H54 (cell line): Measurements from ENCODE around the gene DDN.

Experiments
- DNase-seq: peaks from one replicate; pipeline ENCODE4 v3.0.0; 2011; ENCODE audit warnings: low spot score, mixed read lengths; ENCODE audit not compliant: insufficient read length
- FAIRE-seq: peaks from 3 replicates; lab custom pipeline; 2011; peaks lifted over from hg19 to GRCh38; lab: Jason Lieb, UNC
- POLR2A ChIP-seq: IDR thresholded peaks from 2 replicates; pipeline ENCODE4 v1.6.1; 2011; ENCODE audit warnings: low read depth, mild to moderate bottlenecking, low read length

The DDN gene

DNA sequence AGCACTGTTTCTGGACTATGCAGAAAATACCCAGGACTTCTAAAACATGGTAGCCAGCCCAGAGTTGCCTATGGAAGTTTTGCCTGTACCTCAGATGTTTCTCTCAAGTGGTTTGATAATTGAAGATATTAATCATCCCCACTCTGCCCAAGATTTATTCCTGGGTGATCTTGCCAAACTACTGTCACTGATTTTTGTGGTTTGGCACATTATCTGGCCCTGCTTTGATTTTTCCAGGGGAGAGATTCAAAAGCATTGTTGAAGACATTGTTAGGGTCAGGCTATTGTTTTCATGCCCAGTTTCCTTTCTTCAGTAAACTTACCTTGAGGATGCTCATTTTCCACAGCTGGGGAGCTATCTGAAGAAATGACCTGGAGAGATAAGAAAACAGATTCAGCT lies 13.6 kb upstream of the DDN start:
- no peak for FAIRE-seq
- no peak for TF ChIP-seq POLR2A
- no peak for DNase-seq

DNA sequence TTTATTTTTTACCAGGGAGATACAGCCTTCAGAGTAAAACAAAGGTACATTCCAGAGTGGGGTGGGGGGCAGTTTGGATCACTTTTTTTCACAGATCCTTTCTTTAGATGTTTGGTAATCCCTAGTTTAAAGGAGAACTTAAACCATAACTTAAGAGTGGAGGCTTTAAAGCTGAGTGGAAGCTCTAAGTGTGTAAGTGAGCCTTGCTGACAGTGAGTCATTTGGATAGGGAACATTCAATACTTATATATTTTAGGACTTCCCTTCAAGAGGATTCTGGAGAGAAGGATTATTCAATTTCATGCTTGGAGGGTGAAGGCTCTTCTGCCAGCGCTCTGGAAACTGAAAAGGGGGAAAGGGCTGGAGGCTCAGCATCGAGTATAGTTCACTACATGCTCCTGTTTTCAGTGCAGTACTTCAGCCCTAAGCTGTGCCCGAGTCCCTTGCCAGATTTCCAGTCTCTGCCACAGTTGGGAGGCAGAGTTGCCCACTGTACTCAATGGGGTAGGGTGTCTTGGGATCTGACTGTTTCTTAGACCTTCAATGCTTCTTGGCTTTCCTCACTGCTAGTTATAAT lies 11.0 kb upstream of the DDN start:
- DNase-seq (no peak), FAIRE-seq (no peak)
- TF ChIP-seq POLR2A, result no peak

DNA sequence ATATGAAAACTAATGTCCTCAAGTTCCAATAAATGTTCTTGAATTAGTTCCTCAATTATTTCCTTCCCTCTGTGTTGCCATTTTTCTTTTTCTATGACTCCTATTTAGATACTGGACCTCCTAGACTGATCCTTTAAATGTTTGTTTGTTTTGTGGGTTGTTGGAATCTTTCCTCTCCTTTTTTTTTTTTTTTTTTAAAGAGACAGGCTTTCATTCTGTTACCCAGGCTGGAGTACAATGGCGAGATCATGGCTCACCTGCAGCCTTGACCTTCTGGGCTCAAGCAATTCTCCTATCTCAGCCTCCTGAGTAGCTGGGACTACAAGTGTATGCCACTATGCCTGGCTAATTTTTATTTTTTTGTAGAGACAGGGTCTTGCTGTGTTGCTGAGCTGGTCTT lies 9.8 kb upstream of the DDN start:
- FAIRE-seq (no peak), DNase-seq (no peak)
- TF ChIP-seq POLR2A, result no peak

DNA sequence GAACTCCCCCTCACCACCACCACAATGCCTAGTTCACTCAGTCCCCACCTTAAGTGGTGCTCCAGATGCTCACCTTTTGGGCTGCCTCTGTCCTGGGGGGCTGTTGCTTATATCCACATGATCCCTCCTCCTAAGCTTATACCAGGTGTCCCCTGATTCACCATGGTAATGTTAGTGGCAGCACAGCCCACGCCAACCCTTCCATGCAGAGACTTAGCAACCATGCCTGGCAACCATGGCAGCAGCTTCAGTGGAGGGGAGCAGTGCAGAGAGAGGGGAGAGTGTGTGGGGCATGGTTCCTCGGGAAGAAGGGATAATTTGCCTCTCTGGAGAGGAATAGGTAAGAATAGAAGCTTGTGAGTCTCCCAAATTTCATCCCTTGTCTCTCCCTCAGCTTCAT lies 1.2 kb upstream of the DDN start:
- FAIRE-seq (no peak), DNase-seq (no peak)
- TF ChIP-seq POLR2A, result no peak

- DNase-seq (no peak), FAIRE-seq (no peak)
- no peak for TF ChIP-seq POLR2A
Observed at GRCh38 chr12:48998497-48999353, 450 bp downstream of the DDN start.

DNA sequence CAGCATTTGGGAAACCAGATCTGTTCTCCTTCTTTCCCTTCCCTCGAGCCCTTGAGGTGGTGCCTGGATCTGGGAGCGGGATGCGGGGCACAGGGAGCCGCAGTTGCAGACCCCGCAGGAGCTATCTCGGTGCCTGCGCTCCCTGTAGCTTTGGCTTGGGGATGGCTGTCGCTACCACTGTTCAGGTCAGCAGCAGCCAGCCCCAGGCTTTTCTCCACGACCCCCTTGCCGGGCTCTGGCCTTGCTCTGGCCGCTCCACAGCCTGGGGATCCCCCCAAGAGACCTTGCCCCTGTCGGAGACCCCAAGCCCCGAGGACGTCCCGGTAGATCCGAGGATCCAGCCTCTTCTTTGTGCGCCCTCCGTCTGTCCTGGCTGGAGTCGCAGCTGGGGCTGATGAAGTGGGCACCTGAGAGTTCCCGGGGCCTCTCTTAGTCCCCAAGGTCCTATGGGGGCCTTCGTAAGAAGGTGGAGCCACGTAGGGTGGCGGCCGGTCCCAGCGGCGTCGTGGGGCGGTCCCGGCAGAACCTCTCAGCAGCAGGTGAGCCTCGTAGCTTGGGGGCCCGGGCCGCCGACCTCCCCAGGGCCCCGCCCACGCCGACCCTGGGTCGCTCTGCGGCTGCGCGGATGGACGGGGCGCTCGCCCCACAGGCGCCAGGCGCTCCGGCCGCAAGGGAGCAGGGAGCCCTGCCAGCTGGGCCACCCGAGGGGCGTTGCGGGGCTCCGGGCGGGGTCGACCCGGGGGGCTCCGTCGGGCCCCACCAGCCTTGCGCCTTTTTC lies 1.3 kb downstream of the DDN start:
- DNase-seq, result no peak
- TF ChIP-seq POLR2A, result no peak
- no peak for FAIRE-seq

- DNase-seq (no peak), FAIRE-seq (no peak)
- TF ChIP-seq POLR2A, result no peak
Observed at GRCh38 chr12:48996794-48997718, 2.1 kb downstream of the DDN start.

DNA sequence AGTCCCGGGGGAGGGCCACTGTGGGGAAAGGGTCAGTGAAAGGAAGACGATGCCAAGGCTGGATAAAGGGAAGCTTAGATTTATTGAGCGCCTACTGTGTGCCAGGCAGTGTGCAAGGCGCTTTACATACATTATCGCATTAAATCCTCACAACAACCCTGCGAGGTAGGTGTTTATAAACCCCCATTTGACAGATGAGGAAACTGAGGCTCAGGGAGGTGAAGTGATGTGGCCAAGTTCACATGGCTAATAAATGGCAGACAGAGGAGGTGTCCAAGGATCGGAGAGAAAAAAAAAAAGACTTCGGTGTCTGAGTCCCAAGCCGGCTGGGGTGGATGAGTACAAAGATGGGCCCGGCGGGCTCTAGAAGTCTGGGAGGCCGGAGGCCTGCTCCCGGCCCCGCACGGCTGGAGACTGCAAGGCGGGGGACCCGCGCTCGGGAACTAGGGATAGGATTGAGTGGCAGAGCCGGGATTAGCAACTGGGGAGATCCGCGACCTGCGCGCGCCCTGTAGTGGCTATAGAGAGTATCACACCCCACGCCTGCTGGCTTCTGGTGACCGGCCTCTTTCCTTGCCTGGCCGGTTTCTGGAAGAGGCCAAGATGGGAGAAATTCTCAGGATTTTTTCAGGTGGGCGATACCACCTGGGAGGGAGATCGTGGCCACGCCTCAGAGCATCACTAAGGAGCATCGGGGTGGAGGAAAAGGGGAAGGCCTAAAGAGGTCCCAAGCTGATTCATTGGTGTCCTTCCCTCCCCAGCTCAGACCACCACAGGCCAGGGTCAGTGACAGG lies 3.9 kb downstream of the DDN start:
- DNase-seq (peak; percentile 100), FAIRE-seq (no peak)
- TF ChIP-seq POLR2A, result no peak

DNA sequence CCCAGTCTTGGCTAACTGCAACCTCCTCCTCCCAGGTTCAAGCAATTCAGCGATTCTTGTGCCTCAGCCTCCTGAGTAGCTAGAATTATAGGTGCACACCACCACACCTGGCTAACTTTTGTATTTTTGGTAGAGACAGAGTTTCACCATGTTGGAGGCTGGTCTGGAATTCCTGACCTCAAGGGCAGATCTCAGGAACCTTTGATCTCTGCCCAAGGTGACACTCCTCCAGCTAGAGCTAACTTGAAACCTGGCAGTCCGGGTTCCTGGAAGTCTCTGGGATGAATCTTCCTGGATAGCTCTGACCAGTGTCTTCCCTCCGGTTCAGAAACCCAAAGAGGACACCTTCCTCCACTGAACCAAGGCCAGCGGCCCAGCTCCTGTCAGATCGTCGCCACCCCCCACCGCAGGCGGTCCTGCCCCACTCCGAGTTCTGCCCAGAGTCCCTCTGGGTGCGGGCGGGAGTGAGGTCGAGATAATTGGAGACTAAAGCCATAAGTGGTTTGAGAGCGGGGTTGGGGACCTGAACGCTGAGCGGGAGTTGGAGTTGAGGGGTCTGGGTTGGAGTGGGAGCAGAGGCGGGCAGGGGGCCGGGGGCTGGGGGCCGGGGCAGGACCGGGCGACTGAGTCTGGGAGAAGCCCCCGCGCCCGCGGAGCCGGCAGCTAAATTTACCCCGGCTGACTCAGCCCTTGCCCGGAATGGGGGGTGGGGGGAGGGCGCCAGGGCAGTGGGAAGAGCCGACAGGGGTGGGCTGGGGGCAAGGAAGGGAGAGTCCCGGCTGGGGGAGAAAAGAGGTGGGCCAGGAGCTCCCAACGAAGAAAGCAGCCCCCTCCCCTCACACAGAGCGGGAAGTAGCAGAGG lies 4.7 kb downstream of the DDN start:
- DNase-seq, result no peak
- FAIRE-seq, result no peak
- TF ChIP-seq POLR2A, result no peak

GRCh38 chr12:48993787-48994186 lies 5.4 kb downstream of the DDN start:
- TF ChIP-seq POLR2A, result no peak
- DNase-seq, result no peak
- no peak for FAIRE-seq

- DNase-seq, result no peak
- TF ChIP-seq POLR2A, result no peak
- FAIRE-seq, result no peak
Observed at GRCh38 chr12:48991247-48992050, 7.7 kb downstream of the DDN start.
